NCI-H82 treated with DMSO at 0.1 percent for 48 hours (cell line): ENCODE results near the gene EIF1AD.
"Not testable (repeated sequence)": the region's sequence is repeated elsewhere in the genome, so short reads cannot be mapped to it uniquely, and the experiment has no call there.

Experiments
- DNase-seq: peaks from one replicate; lab custom pipeline; 2025; ENCODE audit not compliant: unreplicated experiment; lab: John Stamatoyannopoulos, UW

EIF1AD gene

GRCh38 chr11:65973439-65974110, 28.4 kb downstream of the EIF1AD start:
- DNase-seq = no peak

- DNase-seq = no peak
Measured at GRCh38 chr11:65972116-65972515, 29.8 kb downstream of the EIF1AD start.

GRCh38 chr11:65968600-65969482, 33.1 kb downstream of the EIF1AD start:
- no peak for DNase-seq

GRCh38 chr11:65967329-65967934, 34.5 kb downstream of the EIF1AD start:
- no peak for DNase-seq

GRCh38 chr11:65965986-65966762, 35.8 kb downstream of the EIF1AD start:
- no peak for DNase-seq

- no peak for DNase-seq
Measured at GRCh38 chr11:65964906-65965305, 37.1 kb downstream of the EIF1AD start.

GRCh38 chr11:65962141-65962564, 39.8 kb downstream of the EIF1AD start:
- DNase-seq = no peak

- DNase-seq = peak; percentile 91
Measured at GRCh38 chr11:65961267-65962140, 40.5 kb downstream of the EIF1AD start, which contains the start of gene SART1. SART1 (plus strand) TSS chr11:65961734; CDS start chr11:65961781, 47 bp downstream.

- DNase-seq = no peak
Measured at GRCh38 chr11:65960824-65961266, 41.1 kb downstream of the EIF1AD start.

GRCh38 chr11:65958774-65959420, 43.1 kb downstream of the EIF1AD start:
- DNase-seq = no peak

- no peak for DNase-seq
Measured at GRCh38 chr11:65958291-65958690, 43.7 kb downstream of the EIF1AD start.

- DNase-seq = no peak
Measured at GRCh38 chr11:65954771-65955170, 47.2 kb downstream of the EIF1AD start.

GRCh38 chr11:65953471-65953870, 48.5 kb downstream of the EIF1AD start:
- DNase-seq = no peak

GRCh38 chr11:65952052-65952521, 49.9 kb downstream of the EIF1AD start:
- no peak for DNase-seq

GRCh38 chr11:65951641-65952040, 50.3 kb downstream of the EIF1AD start:
- not testable (repeated sequence) for DNase-seq

- not testable (repeated sequence) for DNase-seq
Measured at GRCh38 chr11:65950711-65951110, 51.2 kb downstream of the EIF1AD start.

GRCh38 chr11:65947603-65948125, 54.3 kb downstream of the EIF1AD start:
- no peak for DNase-seq

GRCh38 chr11:65947133-65947532, 54.8 kb downstream of the EIF1AD start:
- no peak for DNase-seq

GRCh38 chr11:65946655-65947054, 55.3 kb downstream of the EIF1AD start:
- no peak for DNase-seq
